Thyroid gland (tissue), 4 donors: ENCODE results near the gene MGLL.

ENCODE experiments used
- POLR2A ChIP-seq, 2 donors: fragments of 450-650 bp; IDR thresholded peaks; one replicate each; pipeline ENCODE4 v1.6.1; 2017; ENCODE audit warnings: antibody characterized with exemption in 2 of 2, mild to moderate bottlenecking in 2 of 2, moderate library complexity in 1 of 2
- TF ChIP-seq, protein P1 (sequence below), 6 experiments: fragments of 200-600 bp in 3 of 6; fragments of 450-650 bp in 3 of 6; sonication (generic) in 3 of 6; IDR thresholded peaks; one replicate each; pipeline ENCODE4 v1.5.1; 2016 to 2019; ENCODE audit warnings: antibody characterized with exemption in 6 of 6, mild to moderate bottlenecking in 2 of 6, inconsistent platforms in 1 of 6, moderate library complexity in 1 of 6

DNA sequence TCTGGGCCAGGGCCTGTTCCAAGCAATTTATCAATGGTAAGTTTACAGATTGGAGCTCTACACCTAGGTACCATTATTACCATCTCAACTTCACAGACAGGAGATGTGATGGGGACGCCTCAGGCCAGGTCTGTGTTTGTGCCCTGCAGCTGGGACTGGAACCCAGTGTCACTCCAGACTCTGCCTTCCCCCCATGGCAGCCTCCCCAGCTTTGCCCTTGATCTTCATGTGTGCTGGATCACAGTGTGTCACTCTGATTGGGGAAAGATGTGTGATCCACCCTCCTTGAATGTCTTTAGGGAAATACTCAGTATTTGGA, 59.6 kb downstream of the MGLL start:
- TF ChIP-seq, protein P1, sequence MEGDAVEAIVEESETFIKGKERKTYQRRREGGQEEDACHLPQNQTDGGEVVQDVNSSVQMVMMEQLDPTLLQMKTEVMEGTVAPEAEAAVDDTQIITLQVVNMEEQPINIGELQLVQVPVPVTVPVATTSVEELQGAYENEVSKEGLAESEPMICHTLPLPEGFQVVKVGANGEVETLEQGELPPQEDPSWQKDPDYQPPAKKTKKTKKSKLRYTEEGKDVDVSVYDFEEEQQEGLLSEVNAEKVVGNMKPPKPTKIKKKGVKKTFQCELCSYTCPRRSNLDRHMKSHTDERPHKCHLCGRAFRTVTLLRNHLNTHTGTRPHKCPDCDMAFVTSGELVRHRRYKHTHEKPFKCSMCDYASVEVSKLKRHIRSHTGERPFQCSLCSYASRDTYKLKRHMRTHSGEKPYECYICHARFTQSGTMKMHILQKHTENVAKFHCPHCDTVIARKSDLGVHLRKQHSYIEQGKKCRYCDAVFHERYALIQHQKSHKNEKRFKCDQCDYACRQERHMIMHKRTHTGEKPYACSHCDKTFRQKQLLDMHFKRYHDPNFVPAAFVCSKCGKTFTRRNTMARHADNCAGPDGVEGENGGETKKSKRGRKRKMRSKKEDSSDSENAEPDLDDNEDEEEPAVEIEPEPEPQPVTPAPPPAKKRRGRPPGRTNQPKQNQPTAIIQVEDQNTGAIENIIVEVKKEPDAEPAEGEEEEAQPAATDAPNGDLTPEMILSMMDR (IDR thresholded peaks at IDR 0.05): no peak
- TF ChIP-seq POLR2A (IDR thresholded peaks at IDR 0.05): no peak
